ENCODE results near the gene ANKFN1.

The ANKFN1 gene

DNA sequence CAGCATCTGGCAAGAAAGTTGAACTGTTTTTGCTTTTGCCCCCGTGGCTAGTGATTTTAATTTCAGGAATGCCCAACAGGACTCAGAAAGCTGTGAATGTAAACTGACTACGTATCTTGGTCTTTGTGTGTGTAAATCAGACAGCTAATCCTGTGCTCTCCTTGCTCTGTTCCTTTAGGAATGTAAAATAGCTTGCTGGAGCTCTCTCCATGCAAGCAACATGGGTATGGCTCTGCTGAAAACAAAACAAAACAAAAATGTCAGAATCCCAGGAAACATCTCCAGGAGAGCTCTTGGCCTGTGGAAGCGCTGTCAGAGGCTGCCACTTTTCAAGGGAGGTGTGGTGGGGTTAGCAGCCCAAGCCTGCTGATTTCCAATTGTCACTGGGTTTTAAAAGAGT, 278.5 kb downstream of the ANKFN1 start:
- Histone ChIP-seq H3K9ac (ENCODE audit: low read depth, low read length) (no peak overlapping the region), H3K36me3 (ENCODE audit: insufficient read depth, low read length) (no peaks in the 10 kb centered on the region), H3K9me3 (ENCODE audit: control insufficient read depth, insufficient read depth, low read length) (no peaks in the 10 kb centered on the region), H3K4me1 (ENCODE audit: insufficient read depth, low read length) (0 out of 2 replicates have a peak, but pooled peaks cover 6% of the 10 kb centered on the region)

DNA sequence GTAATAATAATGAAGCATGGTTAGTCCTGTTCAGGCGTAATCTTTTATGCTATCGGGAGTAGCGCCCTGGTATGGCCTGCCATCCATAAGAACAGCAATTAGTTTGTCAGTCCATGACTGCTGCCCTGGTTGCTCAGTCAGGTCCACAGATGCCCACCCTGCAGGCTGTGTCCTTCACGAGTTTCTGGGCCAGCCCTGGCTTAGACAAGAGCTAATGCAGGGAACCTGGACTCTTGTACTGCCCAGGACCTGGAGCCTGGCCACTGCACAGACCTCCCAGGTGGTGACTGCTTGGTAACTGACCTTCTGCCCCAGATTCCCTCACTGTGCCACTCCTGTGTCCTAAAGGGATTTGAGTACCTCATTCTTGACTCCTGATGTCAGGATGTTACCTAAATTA, 279.2 kb downstream of the ANKFN1 start:
- Histone ChIP-seq H3K4me1 (ENCODE audit: insufficient read depth, low read length) (0 out of 2 replicates have a peak, but pooled peaks cover 6% of the 10 kb centered on the region), H3K9ac (ENCODE audit: low read depth, low read length) (no peak overlapping the region), H3K36me3 (ENCODE audit: insufficient read depth, low read length) (no peaks in the 10 kb centered on the region), H3K9me3 (ENCODE audit: control insufficient read depth, insufficient read depth, low read length) (no peaks in the 10 kb centered on the region)

DNA sequence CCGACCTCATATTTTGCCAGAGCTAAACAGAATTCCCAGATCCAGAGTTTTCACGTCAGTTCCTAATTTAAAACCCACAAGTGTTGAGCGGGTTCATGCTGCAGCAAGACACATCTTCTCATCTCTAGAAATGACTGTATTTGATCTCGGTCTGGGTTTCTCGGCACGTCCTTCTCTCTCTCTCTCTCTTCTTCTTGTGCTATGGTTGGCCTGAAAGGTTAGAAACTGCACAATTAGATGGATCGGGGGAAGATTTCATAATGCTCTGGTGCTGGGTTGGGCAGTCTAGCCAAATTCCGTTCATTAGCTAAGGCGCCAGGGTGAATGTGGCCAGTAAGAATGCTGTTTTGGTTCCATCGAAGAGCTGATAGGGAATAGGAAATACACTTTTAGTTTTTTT, 281.3 kb downstream of the ANKFN1 start:
- Histone ChIP-seq H3K36me3 (ENCODE audit: insufficient read depth, low read length) (no peaks in the 10 kb centered on the region), H3K9me3 (ENCODE audit: control insufficient read depth, insufficient read depth, low read length) (no peaks in the 10 kb centered on the region), H3K4me1 (ENCODE audit: insufficient read depth, low read length) (0 out of 2 replicates have a peak, but pooled peaks cover 6% of the 10 kb centered on the region), H3K9ac (ENCODE audit: low read depth, low read length) (no peak overlapping the region)

DNA sequence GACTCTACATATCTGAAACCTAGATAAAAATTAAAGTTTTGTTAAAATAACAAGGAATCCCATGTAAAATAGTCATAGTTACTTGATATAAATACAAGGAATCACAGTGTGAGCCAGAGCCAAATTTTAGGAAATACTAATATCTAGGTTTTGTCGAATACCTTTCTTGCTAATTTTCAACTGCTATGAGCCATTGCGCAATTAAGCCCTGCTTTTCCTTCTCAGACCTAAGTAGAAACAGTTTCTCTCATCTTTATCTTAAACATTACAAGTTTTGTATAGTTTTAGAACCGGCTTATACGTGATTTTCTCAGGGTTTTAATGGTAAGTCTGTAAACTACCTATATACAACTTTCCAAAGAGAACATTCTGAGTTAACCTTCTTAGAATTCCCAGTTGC, 282.9 kb downstream of the ANKFN1 start:
- H3K4me1 ChIP-seq (ENCODE audit: insufficient read depth, low read length), result 0 out of 2 replicates have a peak, but pooled peaks cover 10% of the 10 kb centered on the region
- H3K9ac ChIP-seq (ENCODE audit: low read depth, low read length), result no peak overlapping the region
- H3K36me3 ChIP-seq (ENCODE audit: insufficient read depth, low read length), result no peaks in the 10 kb centered on the region
- no peaks in the 10 kb centered on the region for H3K9me3 ChIP-seq (ENCODE audit: control insufficient read depth, insufficient read depth, low read length)

DNA sequence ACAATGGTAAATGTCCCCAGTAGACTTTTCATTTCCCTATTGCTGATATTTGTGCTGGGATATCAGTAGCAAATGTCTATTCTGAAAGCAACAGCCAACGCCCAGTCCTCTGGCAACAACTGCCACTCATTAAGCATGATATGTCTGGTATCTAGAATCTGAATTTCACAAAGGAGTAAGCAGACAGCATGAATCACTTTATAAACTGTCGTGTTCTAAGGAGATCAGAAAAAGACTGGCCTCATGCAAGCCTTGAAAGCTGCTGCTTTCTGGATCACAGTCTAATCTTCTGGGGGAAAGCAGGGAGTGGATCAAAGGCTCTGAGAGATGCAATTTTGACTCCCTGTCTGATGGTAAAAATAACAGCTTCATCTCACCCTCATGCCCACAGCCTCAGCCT, 287.1 kb downstream of the ANKFN1 start:
- H3K9ac ChIP-seq (ENCODE audit: low read depth, low read length), result no peak overlapping the region
- H3K9me3 ChIP-seq (ENCODE audit: control insufficient read depth, insufficient read depth, low read length), result no peaks in the 10 kb centered on the region
- no peaks in the 10 kb centered on the region for H3K36me3 ChIP-seq (ENCODE audit: insufficient read depth, low read length)
- H3K4me1 ChIP-seq (ENCODE audit: insufficient read depth, low read length), result peaks cover 4% of the 10 kb centered on the region; the same call in 1 of the 2 replicates

DNA sequence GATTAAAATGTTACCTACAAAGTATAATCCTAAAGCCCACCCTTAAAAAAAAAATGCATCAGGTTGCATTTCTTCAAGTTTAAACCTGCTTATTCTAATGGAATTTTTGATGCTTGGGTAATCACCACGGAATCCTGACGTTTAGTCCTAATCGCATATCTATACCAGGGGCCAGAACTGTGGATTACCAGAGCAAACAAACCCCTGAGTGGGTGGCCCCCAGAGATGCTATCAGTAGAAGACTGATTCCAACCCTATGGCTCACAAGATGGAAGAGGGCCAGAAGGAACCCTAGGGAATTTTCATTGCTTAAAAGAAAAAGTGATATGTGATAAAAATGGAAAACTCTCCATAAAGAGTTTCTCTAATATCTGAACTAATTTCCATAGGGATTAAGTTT, 288.0 kb downstream of the ANKFN1 start:
- Histone ChIP-seq H3K36me3 (ENCODE audit: insufficient read depth, low read length) (no peaks in the 10 kb centered on the region), H3K9ac (ENCODE audit: low read depth, low read length) (no peak overlapping the region), H3K4me1 (ENCODE audit: insufficient read depth, low read length) (peaks cover 4% of the 10 kb centered on the region; the same call in 1 of the 2 replicates), H3K9me3 (ENCODE audit: control insufficient read depth, insufficient read depth, low read length) (no peaks in the 10 kb centered on the region)

DNA sequence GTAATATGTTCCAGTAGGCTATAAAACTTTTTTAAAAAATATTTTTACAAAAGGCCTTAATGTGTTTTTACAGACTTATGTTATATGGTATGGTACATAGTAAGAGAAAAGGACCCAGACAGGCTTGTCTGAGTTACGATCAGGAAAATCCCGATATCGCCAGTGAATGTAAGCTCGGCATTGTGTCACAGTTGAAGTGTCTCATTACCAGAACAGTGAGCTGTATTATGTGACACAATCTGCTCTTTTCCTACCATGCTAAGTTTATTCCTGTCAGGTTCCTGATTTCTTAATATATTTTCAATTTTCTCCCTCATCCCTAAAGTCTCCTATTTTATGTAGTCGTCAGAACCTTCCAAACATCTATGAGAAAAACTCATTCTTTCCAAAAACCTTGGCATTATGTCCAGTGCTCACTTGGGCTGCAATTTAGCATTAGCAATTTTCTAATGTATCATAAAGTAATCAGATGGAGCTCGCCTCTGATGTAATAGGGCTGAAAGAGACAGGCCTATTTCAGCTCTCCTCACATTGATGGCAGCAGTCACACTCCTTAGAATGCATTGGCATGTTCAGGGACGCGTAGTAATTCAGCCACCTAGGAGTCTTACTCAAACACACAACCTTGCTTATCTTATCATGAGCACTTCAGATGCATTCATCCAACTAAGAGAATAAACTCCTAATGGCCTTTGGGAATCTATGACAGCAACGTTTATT, 292.6 kb downstream of the ANKFN1 start:
- no peaks in the 10 kb centered on the region for H3K9me3 ChIP-seq (ENCODE audit: control insufficient read depth, insufficient read depth, low read length)
- H3K9ac ChIP-seq (ENCODE audit: low read depth, low read length), result no peak overlapping the region
- H3K4me1 ChIP-seq (ENCODE audit: insufficient read depth, low read length), result no peaks in the 10 kb centered on the region; the same call in 1 of the 2 replicates
- H3K36me3 ChIP-seq (ENCODE audit: insufficient read depth, low read length), result no peaks in the 10 kb centered on the region

DNA sequence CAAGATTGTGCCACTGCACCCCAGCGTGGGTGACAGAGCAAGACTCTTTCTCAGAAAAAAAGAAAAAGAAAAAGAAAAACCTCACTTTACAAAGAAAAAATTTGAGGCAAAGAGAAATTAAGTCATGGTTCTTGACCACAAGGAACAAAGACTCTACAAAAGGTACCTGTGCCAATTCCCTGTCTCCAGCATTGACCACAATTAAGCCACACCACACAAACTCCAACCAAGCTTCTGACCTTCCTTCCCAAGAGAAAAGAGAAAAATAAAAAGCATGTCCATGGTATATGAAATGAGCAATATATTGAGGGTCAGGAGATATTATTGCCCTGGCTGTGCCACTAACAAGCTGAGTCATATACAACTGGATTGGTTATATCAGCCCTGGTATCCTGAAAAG, 293.9 kb downstream of the ANKFN1 start:
- no peaks in the 10 kb centered on the region for H3K36me3 ChIP-seq (ENCODE audit: insufficient read depth, low read length)
- H3K9me3 ChIP-seq (ENCODE audit: control insufficient read depth, insufficient read depth, low read length), result no peaks in the 10 kb centered on the region
- H3K4me1 ChIP-seq (ENCODE audit: insufficient read depth, low read length), result no peaks in the 10 kb centered on the region; the same call in 1 of the 2 replicates
- H3K9ac ChIP-seq (ENCODE audit: low read depth, low read length), result no peak overlapping the region

DNA sequence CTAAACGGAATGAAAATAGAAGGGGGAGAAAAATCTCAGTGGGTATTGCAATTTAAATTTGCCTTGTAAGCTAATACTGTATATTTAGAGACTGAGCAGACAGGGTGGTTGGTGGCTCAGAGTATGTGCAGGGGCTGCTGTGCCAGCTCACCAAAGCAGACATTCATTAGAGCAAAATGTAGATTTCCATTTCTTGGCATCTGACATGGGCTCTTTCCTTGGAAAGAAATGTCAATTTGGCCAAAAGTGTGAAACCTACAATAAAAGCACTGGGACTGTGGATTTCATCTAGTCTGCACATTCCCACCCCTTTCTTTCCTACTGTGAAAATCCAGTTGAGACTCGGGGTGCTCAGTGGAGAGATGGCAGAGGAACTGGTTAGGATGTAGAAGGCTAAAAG, 295.1 kb downstream of the ANKFN1 start:
- Histone ChIP-seq H3K36me3 (ENCODE audit: insufficient read depth, low read length) (no peaks in the 10 kb centered on the region), H3K9me3 (ENCODE audit: control insufficient read depth, insufficient read depth, low read length) (no peaks in the 10 kb centered on the region), H3K9ac (ENCODE audit: low read depth, low read length) (no peak overlapping the region), H3K4me1 (ENCODE audit: insufficient read depth, low read length) (no peaks in the 10 kb centered on the region)

DNA sequence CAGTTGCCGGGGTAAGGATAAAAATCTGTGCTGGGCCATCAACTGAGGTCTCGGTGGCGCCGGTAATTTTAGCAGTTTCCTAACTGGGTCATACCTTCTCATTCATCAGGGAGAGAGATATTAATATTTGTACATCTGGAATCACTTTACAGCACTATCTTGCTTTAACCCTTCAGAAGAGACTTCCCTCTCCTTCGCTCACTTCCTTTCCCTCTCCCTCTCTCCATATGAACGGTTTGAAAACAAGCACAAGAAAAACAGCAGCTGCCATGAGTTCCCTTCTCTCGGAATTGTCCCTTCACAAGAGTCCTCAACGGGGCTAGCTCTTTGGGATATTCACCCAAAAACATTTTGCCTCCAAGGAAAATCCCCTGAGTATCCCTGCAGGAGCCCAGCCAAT, 295.9 kb downstream of the ANKFN1 start:
- Histone ChIP-seq H3K4me1 (ENCODE audit: insufficient read depth, low read length) (no peaks in the 10 kb centered on the region), H3K36me3 (ENCODE audit: insufficient read depth, low read length) (no peaks in the 10 kb centered on the region)

DNA sequence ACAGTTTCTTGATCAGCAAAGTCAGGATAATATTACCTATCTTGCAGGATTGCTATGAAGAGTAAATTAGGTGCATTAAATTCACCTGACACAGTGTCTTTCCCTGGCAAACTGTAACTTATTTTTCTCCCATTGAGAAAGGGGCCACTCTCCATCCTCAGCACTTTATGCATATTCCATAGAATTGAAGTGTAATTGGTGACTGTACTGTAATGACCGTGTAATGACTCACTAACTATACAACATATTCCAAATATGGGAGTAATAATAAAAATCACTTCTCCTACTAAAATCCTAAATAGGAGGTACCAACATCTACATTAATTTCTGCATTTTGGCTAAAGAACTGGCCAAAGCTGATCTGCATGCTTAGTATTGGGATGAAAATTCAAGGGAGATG, 298.4 kb downstream of the ANKFN1 start:
- H3K36me3 ChIP-seq (ENCODE audit: insufficient read depth, low read length), result no peaks in the 10 kb centered on the region
- H3K4me1 ChIP-seq (ENCODE audit: insufficient read depth, low read length), result no peaks in the 10 kb centered on the region
- no peaks in the 10 kb centered on the region for H3K9me3 ChIP-seq (ENCODE audit: control insufficient read depth, insufficient read depth, low read length)
- no peak overlapping the region for H3K9ac ChIP-seq (ENCODE audit: low read depth, low read length)

More for the DNA sequence above, 295.9 kb downstream of the ANKFN1 start:
- H3K9ac ChIP-seq (ENCODE audit: low read depth, low read length), result no peak overlapping the region
- H3K9me3 ChIP-seq (ENCODE audit: control insufficient read depth, insufficient read depth, low read length), result no peaks in the 10 kb centered on the region

DNA sequence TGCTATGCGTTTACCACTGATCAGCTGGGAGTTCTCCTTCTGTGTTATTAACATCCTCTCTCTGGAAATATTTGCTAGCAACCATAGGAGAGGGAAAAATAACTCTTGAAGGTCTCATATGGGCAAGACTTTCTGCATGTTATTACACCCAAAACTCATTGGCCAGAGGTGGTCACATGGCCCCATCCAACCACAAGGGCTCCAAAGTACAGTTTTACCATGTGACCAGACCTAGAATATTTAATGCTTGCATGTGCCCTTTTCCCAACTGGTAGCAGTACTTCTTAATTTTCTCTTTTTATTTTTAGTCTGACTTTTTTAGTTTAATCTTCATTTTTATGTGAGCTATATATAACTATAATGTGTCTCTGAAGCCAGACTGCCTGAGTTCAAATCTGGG, 299.2 kb downstream of the ANKFN1 start:
- no peak overlapping the region for H3K9ac ChIP-seq (ENCODE audit: low read depth, low read length)
- H3K4me1 ChIP-seq (ENCODE audit: insufficient read depth, low read length), result no peaks in the 10 kb centered on the region
- no peaks in the 10 kb centered on the region for H3K36me3 ChIP-seq (ENCODE audit: insufficient read depth, low read length)
- H3K9me3 ChIP-seq (ENCODE audit: control insufficient read depth, insufficient read depth, low read length), result no peaks in the 10 kb centered on the region

DNA sequence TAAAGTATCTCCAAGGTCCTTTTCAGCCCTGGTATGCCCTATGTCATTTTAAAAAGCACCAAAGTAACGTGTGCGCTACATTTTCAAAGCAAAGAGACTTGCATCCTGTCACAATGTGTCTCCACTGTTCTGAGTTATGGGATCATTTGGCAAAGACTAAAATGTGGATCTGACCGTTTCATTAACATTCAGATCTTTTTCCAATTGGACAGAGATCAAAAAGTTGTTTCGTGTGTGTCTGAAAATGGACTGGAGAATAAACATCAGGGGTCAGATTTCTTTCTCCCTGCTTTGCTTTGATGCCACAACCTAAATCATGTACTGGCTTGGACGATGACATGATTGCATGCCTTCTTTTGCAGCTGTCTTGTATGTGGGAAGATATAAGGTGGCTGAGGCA, 304.2 kb downstream of the ANKFN1 start:
- Histone ChIP-seq H3K36me3 (ENCODE audit: insufficient read depth, low read length) (no peaks in the 10 kb centered on the region), H3K9ac (ENCODE audit: low read depth, low read length) (no peak overlapping the region), H3K4me1 (ENCODE audit: insufficient read depth, low read length) (no peaks in the 10 kb centered on the region), H3K9me3 (ENCODE audit: control insufficient read depth, insufficient read depth, low read length) (no peaks in the 10 kb centered on the region)

DNA sequence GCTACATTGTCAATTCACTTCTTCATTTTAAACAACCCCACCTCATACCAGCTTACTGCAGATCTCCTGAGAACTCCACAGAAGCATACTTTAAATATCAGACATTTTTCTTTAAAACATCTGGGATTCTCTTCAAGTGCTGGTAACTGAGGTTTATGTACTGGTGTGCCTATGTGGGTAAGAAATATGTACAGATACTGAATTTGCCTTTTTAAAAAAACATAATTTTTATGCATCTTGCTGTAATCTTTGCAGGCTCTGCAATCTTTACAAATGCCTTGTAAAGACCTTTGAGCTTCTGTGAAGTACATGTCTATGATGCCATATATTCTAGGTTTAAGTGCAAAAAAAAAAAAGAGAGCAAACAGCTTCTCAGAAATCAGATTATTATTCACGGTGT, 312.6 kb downstream of the ANKFN1 start:
- H3K4me1 ChIP-seq (ENCODE audit: insufficient read depth, low read length), result no peaks in the 10 kb centered on the region
- H3K9me3 ChIP-seq (ENCODE audit: control insufficient read depth, insufficient read depth, low read length), result no peaks in the 10 kb centered on the region
- no peak overlapping the region for H3K9ac ChIP-seq (ENCODE audit: low read depth, low read length)
- no peaks in the 10 kb centered on the region for H3K36me3 ChIP-seq (ENCODE audit: insufficient read depth, low read length)

DNA sequence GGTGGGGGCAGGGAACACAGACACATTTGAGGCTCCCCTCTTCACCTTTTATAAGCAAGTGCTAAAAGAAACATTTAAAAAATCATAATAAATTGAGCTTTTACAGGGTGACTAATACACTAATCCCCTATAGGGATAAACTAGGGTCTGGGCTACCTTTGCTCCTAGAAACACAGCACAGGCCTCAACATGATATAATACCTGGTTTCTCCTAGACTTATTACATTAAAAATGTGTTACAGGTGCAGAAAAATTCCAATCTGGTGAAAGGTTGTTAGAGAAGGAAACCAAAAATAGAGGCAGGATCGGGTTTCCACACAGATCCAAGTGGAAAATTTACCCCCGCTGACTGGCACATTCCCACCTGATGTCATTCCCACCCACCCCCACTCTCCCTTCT, 315.6 kb downstream of the ANKFN1 start:
- no peaks in the 10 kb centered on the region for H3K36me3 ChIP-seq (ENCODE audit: insufficient read depth, low read length)
- no peak overlapping the region for H3K9ac ChIP-seq (ENCODE audit: low read depth, low read length)
- H3K9me3 ChIP-seq (ENCODE audit: control insufficient read depth, insufficient read depth, low read length), result no peaks in the 10 kb centered on the region
- H3K4me1 ChIP-seq (ENCODE audit: insufficient read depth, low read length), result no peaks in the 10 kb centered on the region

All from ES-I3 (cell line).